ENCODE results near the gene GCNT2.

- no peak for TF ChIP-seq EZH2 (IDR thresholded peaks at IDR 0.05; ENCODE audit: low read length, missing control alignments)
- TF ChIP-seq, protein P1, sequence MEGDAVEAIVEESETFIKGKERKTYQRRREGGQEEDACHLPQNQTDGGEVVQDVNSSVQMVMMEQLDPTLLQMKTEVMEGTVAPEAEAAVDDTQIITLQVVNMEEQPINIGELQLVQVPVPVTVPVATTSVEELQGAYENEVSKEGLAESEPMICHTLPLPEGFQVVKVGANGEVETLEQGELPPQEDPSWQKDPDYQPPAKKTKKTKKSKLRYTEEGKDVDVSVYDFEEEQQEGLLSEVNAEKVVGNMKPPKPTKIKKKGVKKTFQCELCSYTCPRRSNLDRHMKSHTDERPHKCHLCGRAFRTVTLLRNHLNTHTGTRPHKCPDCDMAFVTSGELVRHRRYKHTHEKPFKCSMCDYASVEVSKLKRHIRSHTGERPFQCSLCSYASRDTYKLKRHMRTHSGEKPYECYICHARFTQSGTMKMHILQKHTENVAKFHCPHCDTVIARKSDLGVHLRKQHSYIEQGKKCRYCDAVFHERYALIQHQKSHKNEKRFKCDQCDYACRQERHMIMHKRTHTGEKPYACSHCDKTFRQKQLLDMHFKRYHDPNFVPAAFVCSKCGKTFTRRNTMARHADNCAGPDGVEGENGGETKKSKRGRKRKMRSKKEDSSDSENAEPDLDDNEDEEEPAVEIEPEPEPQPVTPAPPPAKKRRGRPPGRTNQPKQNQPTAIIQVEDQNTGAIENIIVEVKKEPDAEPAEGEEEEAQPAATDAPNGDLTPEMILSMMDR (conservative IDR thresholded peaks at IDR 0.05 in 1 of 2, IDR thresholded peaks at IDR 0.05 in 1 of 2; ENCODE audit: low read depth in 1 of 2, low read length in 2 of 2), result no peak
Measured at GRCh38 chr6:10662207-10662606, 141.1 kb downstream of the GCNT2 start.

Data from fibroblast of lung (primary cell).